ENCODE results near the gene LRRC4B. TPM values are rescaled to one million over a fixed set of nuclear protein-coding genes. Genes with fewer than 3 reads are reported as not detected.
A peak's percentile ranks its signal among the peaks of the same experiment; 100 is the strongest.
"Not testable (repeated sequence)": the region's sequence is repeated elsewhere in the genome, so short reads cannot be mapped to it uniquely, and the experiment has no call there.

Gene LRRC4B
- total RNA-seq, 2 donors from 2014 or later: 0.89 to 1.2 TPM

GRCh38 chr19:50576769-50577168 is 8.5 kb upstream of the LRRC4B start:
- intact Hi-C loops (cut with DNase I, micrococcal nuclease); DNase-seq; ATAC-seq: not testable (repeated sequence)

GRCh38 chr19:50573741-50574461 is 5.7 kb upstream of the LRRC4B start:
- DNase-seq: no peak
- no peak for ATAC-seq
- intact Hi-C loops (cut with DNase I, micrococcal nuclease): no loop called here

GRCh38 chr19:50570997-50571396 is 2.8 kb upstream of the LRRC4B start:
- ATAC-seq (no peak), DNase-seq (no peak)
- intact Hi-C loops (cut with DNase I, micrococcal nuclease): no loop called here

GRCh38 chr19:50569938-50570540 is 1.8 kb upstream of the LRRC4B start:
- no peak for DNase-seq
- ATAC-seq: no peak
- intact Hi-C loops (cut with DNase I, micrococcal nuclease): no loop called here

DNA sequence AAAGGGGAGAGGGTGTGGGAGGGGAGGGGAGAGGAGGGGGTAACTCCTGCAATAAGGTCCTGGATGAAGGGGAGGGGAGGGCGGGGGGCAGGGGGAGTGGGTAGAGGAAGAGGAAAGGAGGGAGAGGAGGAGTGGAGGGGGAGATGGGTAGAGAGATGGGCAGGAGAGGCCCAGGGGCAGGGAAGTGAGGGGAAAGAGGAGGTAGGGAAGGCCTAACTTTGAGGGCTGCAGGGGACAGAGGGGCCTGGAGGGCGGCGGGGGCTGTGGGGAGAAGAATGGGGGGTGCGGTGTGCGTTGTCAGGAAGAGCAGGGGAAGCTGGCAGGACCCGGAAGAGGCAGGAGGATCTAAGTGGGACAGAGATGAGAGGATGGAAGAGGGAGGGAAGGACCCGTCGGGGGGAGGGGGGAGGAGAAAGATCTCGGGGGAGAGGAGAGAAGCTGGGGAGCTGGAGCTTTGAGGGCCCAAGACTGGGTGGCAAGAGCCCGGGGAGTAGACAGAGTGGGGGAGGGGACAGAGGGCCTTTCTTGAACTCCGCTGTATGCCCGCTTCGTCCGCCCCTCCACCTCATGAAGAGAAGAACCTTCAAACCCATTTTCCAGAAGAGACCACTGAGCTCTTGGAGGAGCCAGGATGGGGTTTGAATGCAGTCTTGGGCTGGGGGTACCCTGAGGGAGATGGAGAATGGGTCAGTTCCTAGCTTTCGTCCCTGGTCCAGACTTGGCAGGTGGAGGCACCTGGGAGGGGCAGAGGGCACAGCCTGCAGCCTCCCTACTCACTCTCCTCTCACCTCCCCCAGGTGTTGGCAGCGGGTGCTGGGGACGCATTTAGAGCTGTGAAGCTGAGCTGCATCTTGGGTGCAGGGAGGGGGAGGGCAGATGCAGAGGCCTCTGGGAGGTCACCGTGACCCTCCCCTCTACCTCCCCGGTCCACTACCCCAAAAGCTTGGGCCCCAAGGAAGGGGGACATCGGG is 778 bp upstream of the LRRC4B start:
- intact Hi-C loops (cut with DNase I, micrococcal nuclease): no loop called here
- ATAC-seq (no peak), DNase-seq (no peak)

GRCh38 chr19:50567052-50567841 is 988 bp downstream of the LRRC4B start:
- ATAC-seq: no peak
- intact Hi-C loops (cut with DNase I, micrococcal nuclease): no loop called here
- no peak for DNase-seq

DNA sequence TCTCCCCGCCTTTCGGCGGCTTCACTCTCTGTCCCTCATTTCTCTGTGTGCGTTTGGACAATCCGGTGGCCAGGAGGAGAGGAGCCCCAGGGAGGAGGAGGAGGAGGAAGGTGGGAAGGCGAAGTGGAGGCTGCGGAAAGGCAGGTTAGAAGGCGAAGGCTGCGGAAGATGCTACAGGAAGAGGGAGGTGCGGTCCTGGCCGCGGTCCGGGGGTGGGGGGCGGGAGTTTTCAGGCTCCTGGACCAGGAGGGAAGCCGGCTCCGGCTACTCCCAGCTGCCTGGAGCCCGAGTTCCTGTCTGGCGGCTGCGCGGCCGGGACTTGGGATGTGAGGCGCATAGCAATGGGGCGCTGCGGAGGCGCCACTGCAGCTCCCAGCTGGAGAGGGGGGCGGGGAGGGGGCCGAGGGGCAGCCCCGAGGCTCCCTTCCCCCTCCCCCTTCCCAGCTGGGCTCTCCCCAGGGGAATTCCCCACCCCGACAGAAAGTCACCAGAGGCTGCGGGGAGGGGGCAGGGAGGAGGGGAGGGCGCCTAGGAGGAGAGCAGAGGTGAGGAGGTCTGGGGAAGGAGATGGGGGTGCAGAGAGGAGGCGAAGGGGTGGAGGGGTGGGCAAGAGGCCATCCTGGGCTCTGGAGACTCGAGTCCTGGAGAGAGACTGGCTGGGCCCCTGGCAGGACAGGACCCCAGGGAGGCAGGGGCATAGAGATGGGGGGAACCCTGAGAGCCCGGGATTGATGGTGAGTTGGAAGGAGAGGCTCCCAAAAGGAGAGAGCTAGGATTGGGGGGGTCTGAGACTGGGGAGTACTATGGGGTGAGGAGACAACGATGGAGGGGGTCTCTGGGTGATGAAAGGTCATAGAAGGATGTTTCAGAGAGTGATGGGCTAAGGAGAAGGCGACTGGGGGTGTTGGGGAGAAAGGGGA is 2.0 kb downstream of the LRRC4B start:
- intact Hi-C loops (cut with DNase I, micrococcal nuclease): no loop called here
- ATAC-seq: no peak
- DNase-seq: no peak

- intact Hi-C loops (cut with DNase I, micrococcal nuclease): no loop called here
- DNase-seq (no peak), ATAC-seq (no peak)
These were observed 3.8 kb downstream of the LRRC4B start for GRCh38 chr19:50564229-50565105.

- intact Hi-C loops (cut with DNase I, micrococcal nuclease): no loop called here
- ATAC-seq (no peak), DNase-seq (no peak)
These were observed 4.6 kb downstream of the LRRC4B start for GRCh38 chr19:50563597-50563996.

DNA sequence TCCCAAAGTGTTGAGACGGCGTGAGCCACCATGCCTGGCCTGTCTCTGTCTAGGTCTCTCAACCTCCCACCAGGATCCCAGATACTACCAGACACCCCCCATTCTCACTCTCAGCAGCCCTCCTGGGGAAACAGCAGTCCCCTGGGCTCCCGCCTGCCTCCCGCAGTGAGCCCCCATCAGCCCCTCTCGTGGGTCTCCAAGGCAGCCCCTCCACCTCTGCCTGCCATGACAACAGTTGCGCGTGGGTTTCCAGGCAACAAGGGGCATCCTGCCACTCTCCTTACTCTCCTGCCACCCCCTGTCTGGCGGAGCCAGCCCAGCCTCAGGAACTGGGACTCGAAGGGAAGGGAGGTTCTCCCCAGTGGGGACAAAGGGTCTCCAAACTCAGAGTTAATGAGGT is 5.2 kb downstream of the LRRC4B start:
- ATAC-seq (no peak), DNase-seq (no peak)
- intact Hi-C loops (cut with DNase I, micrococcal nuclease): no loop called here

DNA sequence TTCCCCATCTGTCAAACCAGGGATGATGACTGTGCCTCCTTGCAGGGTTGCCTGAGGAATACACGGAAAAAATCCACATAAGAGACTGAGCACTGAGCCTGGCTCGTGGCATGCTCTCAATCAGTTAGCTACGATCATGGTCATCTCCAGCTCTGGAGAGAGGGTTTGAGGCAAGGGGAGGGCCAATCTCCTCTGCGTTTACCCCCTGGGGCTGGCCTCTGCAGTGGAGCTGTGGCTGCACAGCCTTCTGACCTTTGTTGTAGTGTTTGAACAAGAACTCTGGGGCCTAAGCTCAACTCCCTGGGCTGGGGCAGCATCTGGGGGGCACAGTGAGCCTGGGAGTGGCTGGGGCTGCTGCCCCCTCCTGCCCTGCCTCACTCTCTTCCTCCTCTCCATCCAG is 5.9 kb downstream of the LRRC4B start:
- intact Hi-C loops (cut with DNase I, micrococcal nuclease): no loop called here
- ATAC-seq (no peak), DNase-seq (no peak)

GRCh38 chr19:50559636-50560035 is 8.6 kb downstream of the LRRC4B start:
- intact Hi-C loops (cut with DNase I, micrococcal nuclease): no loop called here
- no peak for ATAC-seq

DNA sequence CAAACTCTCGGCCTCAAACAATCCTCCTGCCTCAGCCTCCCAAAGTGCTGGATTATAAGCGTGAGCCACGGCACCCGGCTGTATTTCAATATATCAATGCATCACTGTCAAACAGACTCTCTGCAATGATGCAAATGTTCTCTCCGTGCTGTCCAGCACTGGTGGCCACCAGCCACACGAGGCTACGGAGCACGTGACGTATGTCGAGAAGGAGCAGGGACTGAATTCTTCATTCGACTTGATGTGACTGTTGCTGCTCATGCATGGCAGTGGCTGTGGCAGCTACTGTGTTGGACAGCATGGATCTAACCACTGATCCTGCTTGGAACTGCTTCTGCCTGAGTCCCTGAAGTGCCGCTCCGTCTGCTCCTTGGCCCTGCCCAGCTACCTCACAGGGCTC is 9.8 kb downstream of the LRRC4B start:
- ATAC-seq (no peak), DNase-seq (no peak)
- intact Hi-C loops (cut with DNase I, micrococcal nuclease): no loop called here

More at GRCh38 chr19:50559636-50560035, 8.6 kb downstream of the LRRC4B start:
- no peak for DNase-seq

- ATAC-seq (no peak), DNase-seq (no peak)
- intact Hi-C loops (cut with DNase I, micrococcal nuclease): no loop called here
These were observed 10.2 kb downstream of the LRRC4B start for GRCh38 chr19:50558039-50558438.

DNA sequence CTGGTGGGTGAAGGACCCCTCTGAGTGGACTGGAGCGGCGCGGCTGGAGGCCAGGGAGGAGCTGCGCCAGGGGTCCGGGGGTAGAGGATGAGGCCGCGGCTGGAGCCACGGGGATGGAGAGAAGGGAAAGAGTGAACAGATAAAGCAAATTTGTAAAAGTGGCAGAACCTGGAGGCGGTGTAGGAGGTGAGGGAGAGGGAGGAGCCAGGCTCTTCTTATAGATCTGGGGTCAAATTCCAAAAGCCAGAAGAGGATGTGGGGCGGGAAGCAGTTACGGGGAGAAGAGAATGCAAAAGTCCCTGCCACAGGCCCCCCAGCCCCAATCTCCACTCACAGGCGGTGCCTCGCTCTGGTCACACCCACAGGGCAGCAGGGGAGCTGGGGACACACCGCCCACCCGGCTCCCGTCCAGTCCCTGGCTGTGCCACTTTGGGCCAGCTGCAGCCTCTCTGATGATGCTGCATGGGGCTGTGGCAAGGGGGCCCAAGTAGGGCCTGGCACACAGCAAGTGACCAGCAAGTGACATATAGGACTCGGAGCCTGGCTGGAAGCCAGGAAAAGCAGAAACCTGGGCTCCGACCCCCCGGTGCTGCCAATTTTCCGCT is 11.1 kb downstream of the LRRC4B start:
- intact Hi-C loops (cut with DNase I, micrococcal nuclease): no loop called here
- DNase-seq: no peak
- no peak for ATAC-seq

GRCh38 chr19:50556282-50557008 is 11.8 kb downstream of the LRRC4B start:
- DNase-seq: peak; percentile 49 to 83
- ATAC-seq: peak; percentile 64
- intact Hi-C loops (cut with DNase I, micrococcal nuclease): no loop called here
